ENCODE measurements around the gene KCNJ3.

DNA sequence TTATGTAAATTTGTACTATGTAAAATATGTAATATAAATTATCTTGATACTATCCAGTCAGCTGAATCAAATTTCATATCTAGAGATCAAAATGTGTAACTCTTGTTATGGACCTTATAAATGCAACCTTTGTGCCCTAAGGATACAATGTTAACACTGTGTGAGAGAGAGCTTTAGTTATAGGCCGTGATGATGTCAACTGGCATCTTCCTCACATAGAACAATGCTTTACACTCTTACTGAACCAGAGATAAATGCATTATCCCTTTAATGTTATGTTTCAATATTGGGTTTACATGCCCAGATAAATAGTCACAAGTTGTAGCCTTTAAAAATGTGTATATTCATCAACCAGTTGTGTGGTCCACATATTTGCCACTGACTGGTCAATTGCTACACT, 115.1 kb downstream of the KCNJ3 start:
- TF ChIP-seq POLR2A (IDR thresholded peaks at IDR 0.05) = no peak
- TF ChIP-seq, protein P1, sequence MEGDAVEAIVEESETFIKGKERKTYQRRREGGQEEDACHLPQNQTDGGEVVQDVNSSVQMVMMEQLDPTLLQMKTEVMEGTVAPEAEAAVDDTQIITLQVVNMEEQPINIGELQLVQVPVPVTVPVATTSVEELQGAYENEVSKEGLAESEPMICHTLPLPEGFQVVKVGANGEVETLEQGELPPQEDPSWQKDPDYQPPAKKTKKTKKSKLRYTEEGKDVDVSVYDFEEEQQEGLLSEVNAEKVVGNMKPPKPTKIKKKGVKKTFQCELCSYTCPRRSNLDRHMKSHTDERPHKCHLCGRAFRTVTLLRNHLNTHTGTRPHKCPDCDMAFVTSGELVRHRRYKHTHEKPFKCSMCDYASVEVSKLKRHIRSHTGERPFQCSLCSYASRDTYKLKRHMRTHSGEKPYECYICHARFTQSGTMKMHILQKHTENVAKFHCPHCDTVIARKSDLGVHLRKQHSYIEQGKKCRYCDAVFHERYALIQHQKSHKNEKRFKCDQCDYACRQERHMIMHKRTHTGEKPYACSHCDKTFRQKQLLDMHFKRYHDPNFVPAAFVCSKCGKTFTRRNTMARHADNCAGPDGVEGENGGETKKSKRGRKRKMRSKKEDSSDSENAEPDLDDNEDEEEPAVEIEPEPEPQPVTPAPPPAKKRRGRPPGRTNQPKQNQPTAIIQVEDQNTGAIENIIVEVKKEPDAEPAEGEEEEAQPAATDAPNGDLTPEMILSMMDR (IDR thresholded peaks at IDR 0.05) = no peak
